GM21390 (cell line): ENCODE data around the gene SKI.
"Not testable (repeated sequence)": the region's sequence is repeated elsewhere in the genome, so short reads cannot be mapped to it uniquely, and the experiment has no call there.

Experiments used
- ATAC-seq: cut with Tn5 transposase; IDR thresholded peaks from one replicate; pipeline ENCODE4 v1.9.1; 2021; ENCODE audit not compliant: unreplicated experiment

SKI gene

GRCh38 chr1:2318314-2319278 is 90.5 kb downstream of the SKI start:
- ATAC-seq = no peak

- no peak for ATAC-seq
These were observed 91.2 kb downstream of the SKI start for GRCh38 chr1:2319291-2319690.

- no peak for ATAC-seq
These were observed 91.9 kb downstream of the SKI start for GRCh38 chr1:2320006-2320405.

- no peak for ATAC-seq
These were observed 92.9 kb downstream of the SKI start for GRCh38 chr1:2320760-2321667.

GRCh38 chr1:2322065-2322571 is 94.0 kb downstream of the SKI start:
- ATAC-seq = no peak

GRCh38 chr1:2322581-2323211 is 94.6 kb downstream of the SKI start:
- ATAC-seq = no peak

- ATAC-seq = no peak
These were observed 95.4 kb downstream of the SKI start for GRCh38 chr1:2323451-2323974.

- ATAC-seq = no peak
These were observed 96.6 kb downstream of the SKI start for GRCh38 chr1:2324553-2325366.

GRCh38 chr1:2326524-2326923 is 98.4 kb downstream of the SKI start:
- no peak for ATAC-seq

GRCh38 chr1:2327162-2327561 is 99.0 kb downstream of the SKI start:
- ATAC-seq = not testable (repeated sequence)

GRCh38 chr1:2327841-2328240 is 99.7 kb downstream of the SKI start:
- no peak for ATAC-seq

- ATAC-seq = no peak
These were observed 100.7 kb downstream of the SKI start for GRCh38 chr1:2328676-2329455.

GRCh38 chr1:2330035-2330434 is 101.9 kb downstream of the SKI start:
- no peak for ATAC-seq

- ATAC-seq = no peak
These were observed 102.5 kb downstream of the SKI start for GRCh38 chr1:2330519-2331199.

GRCh38 chr1:2331200-2331544 is 103.1 kb downstream of the SKI start:
- no peak for ATAC-seq

- ATAC-seq = not testable (repeated sequence)
These were observed 103.5 kb downstream of the SKI start for GRCh38 chr1:2331580-2331979.

GRCh38 chr1:2334366-2334765 is 106.2 kb downstream of the SKI start:
- no peak for ATAC-seq

GRCh38 chr1:2334883-2335534 is 106.9 kb downstream of the SKI start:
- no peak for ATAC-seq
